ENCODE data around the gene PIGR. TPM values are rescaled to one million over a fixed set of nuclear protein-coding genes. Genes with fewer than 3 reads are reported as not detected.

PIGR gene
- total RNA-seq (ENCODE audit: unreplicated experiment) = not detected
- long read RNA-seq = 0 reads

DNA sequence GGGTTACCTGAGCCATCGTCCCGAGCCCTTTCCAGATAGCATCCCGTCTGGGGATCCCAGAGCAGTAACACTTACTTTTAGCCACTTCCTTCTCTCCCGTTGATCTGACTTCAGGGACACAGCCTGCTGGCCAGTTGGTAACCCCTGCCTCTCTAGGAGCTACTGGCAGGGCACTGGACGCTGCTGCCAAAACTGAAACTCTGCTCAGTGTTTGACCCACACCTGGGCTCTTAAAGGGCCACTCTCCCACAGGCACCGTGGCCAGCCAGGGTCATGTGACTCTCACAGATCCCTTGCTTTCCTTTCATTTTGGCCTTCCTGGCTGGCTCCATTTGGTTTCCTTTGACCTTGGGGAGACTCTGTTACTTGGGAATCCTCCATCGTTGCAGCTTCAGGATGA, at the start of gene PIGR:
TSS of gene PIGR (minus strand) at position 206 of the 400 bp plus-strand sequence. CDS start 5,935 bp downstream, outside the sequence.
- no peak within 1 kb of the TSS for H3K27ac Mint-ChIP-seq (ENCODE audit: unreplicated experiment)
- H3K27me3 Mint-ChIP-seq (ENCODE audit: unreplicated experiment) = peaks cover 7% of the 10 kb centered on the region
- peaks cover 4% of the 10 kb centered on the region for H3K4me1 Mint-ChIP-seq (ENCODE audit: unreplicated experiment)
- TF ChIP-seq, protein P1, sequence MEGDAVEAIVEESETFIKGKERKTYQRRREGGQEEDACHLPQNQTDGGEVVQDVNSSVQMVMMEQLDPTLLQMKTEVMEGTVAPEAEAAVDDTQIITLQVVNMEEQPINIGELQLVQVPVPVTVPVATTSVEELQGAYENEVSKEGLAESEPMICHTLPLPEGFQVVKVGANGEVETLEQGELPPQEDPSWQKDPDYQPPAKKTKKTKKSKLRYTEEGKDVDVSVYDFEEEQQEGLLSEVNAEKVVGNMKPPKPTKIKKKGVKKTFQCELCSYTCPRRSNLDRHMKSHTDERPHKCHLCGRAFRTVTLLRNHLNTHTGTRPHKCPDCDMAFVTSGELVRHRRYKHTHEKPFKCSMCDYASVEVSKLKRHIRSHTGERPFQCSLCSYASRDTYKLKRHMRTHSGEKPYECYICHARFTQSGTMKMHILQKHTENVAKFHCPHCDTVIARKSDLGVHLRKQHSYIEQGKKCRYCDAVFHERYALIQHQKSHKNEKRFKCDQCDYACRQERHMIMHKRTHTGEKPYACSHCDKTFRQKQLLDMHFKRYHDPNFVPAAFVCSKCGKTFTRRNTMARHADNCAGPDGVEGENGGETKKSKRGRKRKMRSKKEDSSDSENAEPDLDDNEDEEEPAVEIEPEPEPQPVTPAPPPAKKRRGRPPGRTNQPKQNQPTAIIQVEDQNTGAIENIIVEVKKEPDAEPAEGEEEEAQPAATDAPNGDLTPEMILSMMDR (IDR thresholded peaks at IDR 0.05; ENCODE audit: unreplicated experiment) = no peak
- no peak within 1 kb of the TSS for H3K4me3 Mint-ChIP-seq (ENCODE audit: unreplicated experiment)
- no peaks in the 10 kb centered on the region for H3K36me3 Mint-ChIP-seq (ENCODE audit: low read depth, unreplicated experiment)
- DNase-seq (ENCODE audit: low spot score) = no peak
- no peaks in the 10 kb centered on the region for H3K9me3 Mint-ChIP-seq (ENCODE audit: unreplicated experiment)

- Mint-ChIP-seq H3K9me3 (ENCODE audit: unreplicated experiment) (no peaks in the 10 kb centered on the region), H3K4me3 (ENCODE audit: unreplicated experiment) (no peak overlapping the region), H3K4me1 (ENCODE audit: unreplicated experiment) (no peaks in the 10 kb centered on the region), H3K27ac (ENCODE audit: unreplicated experiment) (no peak overlapping the region), H3K27me3 (ENCODE audit: unreplicated experiment) (no peaks in the 10 kb centered on the region), H3K36me3 (ENCODE audit: low read depth, unreplicated experiment) (no peaks in the 10 kb centered on the region)
- DNase-seq (ENCODE audit: low spot score) = no peak
- TF ChIP-seq, protein P1 (IDR thresholded peaks at IDR 0.05; ENCODE audit: unreplicated experiment) = no peak
Observed at GRCh38 chr1:206992790-206993189, 46.5 kb upstream of the PIGR start.

DNA sequence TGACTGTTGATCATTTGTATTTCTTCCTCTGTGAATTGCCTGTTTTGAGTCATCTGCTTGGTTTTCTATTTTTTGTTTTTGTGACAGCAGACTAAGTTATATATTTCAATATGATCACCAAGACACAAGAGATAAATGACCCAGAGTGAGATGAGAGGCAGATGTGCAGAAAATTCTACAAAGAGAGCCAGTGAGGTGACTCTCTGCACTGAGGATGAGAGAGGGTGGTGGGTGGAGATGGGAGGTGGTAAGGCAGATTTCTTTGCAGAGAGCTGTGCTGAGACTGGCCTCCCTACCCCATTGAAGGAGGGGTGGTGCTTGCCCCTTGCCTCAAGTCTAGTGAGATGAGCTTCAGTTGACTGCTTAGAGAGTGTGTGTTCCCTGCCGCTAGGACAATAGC, 41.6 kb upstream of the PIGR start:
- Mint-ChIP-seq H3K9me3 (ENCODE audit: unreplicated experiment) (no peaks in the 10 kb centered on the region), H3K36me3 (ENCODE audit: low read depth, unreplicated experiment) (no peaks in the 10 kb centered on the region), H3K27me3 (ENCODE audit: unreplicated experiment) (no peaks in the 10 kb centered on the region), H3K4me3 (ENCODE audit: unreplicated experiment) (no peak overlapping the region), H3K4me1 (ENCODE audit: unreplicated experiment) (no peaks in the 10 kb centered on the region), H3K27ac (ENCODE audit: unreplicated experiment) (no peak overlapping the region)
- no peak for DNase-seq (ENCODE audit: low spot score)
- TF ChIP-seq, protein P1 (IDR thresholded peaks at IDR 0.05; ENCODE audit: unreplicated experiment) = no peak

DNA sequence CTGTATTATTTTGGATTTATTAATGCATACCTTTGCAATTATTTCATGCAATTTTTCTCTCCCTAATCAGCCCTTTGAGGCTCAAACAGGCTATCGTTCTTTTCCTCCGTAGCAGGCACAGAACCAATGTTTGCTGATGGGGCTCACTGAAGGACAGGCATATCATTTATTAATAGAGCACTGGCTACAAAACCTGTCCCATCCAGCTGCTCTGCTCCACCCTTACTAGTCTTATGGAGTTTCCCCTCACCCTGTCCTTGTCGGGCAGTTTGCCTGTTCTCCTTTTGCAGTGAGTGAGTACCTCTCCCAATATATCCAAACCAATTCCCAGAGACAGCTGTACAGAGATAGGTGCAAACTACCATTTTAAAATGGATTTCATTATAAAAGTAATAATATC, 40.6 kb upstream of the PIGR start:
- Mint-ChIP-seq H3K4me3 (ENCODE audit: unreplicated experiment) (no peak overlapping the region), H3K36me3 (ENCODE audit: low read depth, unreplicated experiment) (no peaks in the 10 kb centered on the region), H3K27ac (ENCODE audit: unreplicated experiment) (no peak overlapping the region), H3K27me3 (ENCODE audit: unreplicated experiment) (no peaks in the 10 kb centered on the region), H3K4me1 (ENCODE audit: unreplicated experiment) (no peaks in the 10 kb centered on the region), H3K9me3 (ENCODE audit: unreplicated experiment) (no peaks in the 10 kb centered on the region)
- TF ChIP-seq, protein P1 (IDR thresholded peaks at IDR 0.05; ENCODE audit: unreplicated experiment) = no peak
- DNase-seq (ENCODE audit: low spot score) = no peak

DNA sequence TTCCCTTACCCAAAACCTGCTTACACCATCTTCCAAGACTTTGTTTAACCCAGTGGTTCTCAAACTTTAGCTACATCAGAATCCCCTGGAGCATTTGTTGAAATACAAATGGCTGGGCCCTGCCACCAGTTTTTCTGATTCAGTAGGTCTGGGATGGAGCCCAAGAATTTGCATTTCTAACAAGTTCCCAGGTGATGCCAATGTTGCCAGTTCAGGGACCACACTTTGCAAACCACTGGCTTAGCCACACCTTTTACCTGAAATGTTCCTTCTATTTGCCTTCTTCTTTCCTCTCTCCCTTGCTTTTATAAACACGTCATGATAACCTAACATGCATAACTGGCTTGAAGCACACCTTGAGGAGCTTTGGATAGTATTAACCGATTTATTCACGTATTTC, 40.1 kb upstream of the PIGR start:
- Mint-ChIP-seq H3K4me3 (ENCODE audit: unreplicated experiment) (no peak overlapping the region), H3K9me3 (ENCODE audit: unreplicated experiment) (no peaks in the 10 kb centered on the region), H3K4me1 (ENCODE audit: unreplicated experiment) (no peaks in the 10 kb centered on the region), H3K36me3 (ENCODE audit: low read depth, unreplicated experiment) (no peaks in the 10 kb centered on the region), H3K27ac (ENCODE audit: unreplicated experiment) (no peak overlapping the region), H3K27me3 (ENCODE audit: unreplicated experiment) (no peaks in the 10 kb centered on the region)
- TF ChIP-seq, protein P1 (IDR thresholded peaks at IDR 0.05; ENCODE audit: unreplicated experiment) = no peak
- DNase-seq (ENCODE audit: low spot score) = no peak

Data from endothelial cell (in vitro differentiated cells).